ENCODE results near the gene LMNA. TPM values are rescaled to one million over a fixed set of nuclear protein-coding genes. Genes with fewer than 3 reads are reported as not detected.

The LMNA gene
- polyA plus RNA-seq, 1 experiment: 840 TPM

DNA sequence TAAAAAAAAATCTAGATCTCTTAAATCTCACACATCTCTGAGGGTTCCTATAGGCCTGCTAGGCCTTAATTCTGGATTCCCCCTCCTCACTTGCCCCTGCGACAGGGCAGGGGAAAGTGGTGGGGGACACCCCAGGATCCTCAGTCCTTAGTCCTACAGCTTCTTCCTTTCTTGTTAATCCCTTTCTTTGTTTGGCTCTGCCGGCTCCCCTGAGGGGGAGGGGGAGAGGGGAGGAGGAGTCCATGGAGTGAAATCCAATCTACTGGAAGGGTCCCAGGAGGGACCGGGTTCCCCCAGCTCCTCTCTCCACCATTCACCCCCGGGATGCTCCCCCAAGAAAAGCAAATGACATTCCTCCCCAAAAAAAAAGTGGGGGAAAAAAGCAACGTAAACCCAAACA is 40.8 kb upstream of the LMNA start:
- ChIA-PET POLR2A (no interaction called here), CTCF (interaction anchor here (0.8 to 4.3 kb wide), 2 partner anchors 8 to 56 kb away, joined by 3 to 20 read pairs; no protein-coding TSS in a partner anchor)
- Histone ChIP-seq H3K27me3 (ENCODE audit: control insufficient read depth, insufficient read depth, low read length) (no peaks in the 10 kb centered on the region), H3K36me3 (ENCODE audit: control insufficient read depth, insufficient read depth, low read length) (0 out of 2 replicates have a peak, but pooled peaks cover 1% of the 10 kb centered on the region), H3K4me3 (ENCODE audit: low read depth, low read length) (no peak overlapping the region)
- DNase-seq (ENCODE audit: low read depth): no peak
- TF ChIP-seq, protein P1, sequence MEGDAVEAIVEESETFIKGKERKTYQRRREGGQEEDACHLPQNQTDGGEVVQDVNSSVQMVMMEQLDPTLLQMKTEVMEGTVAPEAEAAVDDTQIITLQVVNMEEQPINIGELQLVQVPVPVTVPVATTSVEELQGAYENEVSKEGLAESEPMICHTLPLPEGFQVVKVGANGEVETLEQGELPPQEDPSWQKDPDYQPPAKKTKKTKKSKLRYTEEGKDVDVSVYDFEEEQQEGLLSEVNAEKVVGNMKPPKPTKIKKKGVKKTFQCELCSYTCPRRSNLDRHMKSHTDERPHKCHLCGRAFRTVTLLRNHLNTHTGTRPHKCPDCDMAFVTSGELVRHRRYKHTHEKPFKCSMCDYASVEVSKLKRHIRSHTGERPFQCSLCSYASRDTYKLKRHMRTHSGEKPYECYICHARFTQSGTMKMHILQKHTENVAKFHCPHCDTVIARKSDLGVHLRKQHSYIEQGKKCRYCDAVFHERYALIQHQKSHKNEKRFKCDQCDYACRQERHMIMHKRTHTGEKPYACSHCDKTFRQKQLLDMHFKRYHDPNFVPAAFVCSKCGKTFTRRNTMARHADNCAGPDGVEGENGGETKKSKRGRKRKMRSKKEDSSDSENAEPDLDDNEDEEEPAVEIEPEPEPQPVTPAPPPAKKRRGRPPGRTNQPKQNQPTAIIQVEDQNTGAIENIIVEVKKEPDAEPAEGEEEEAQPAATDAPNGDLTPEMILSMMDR (IDR thresholded peaks at IDR 0.05; ENCODE audit: insufficient read depth, low read depth, low read length): no peak

- Histone ChIP-seq H3K27me3 (ENCODE audit: control insufficient read depth, insufficient read depth, low read length) (no peaks in the 10 kb centered on the region), H3K4me3 (ENCODE audit: low read depth, low read length) (no peak overlapping the region), H3K36me3 (ENCODE audit: control insufficient read depth, insufficient read depth, low read length) (0 out of 2 replicates have a peak, but pooled peaks cover 1% of the 10 kb centered on the region)
- TF ChIP-seq, protein P1 (IDR thresholded peaks at IDR 0.05; ENCODE audit: insufficient read depth, low read depth, low read length): no peak
- DNase-seq (ENCODE audit: low read depth): no peak
- ChIA-PET POLR2A (no interaction called here), CTCF (interaction anchor here (0.6 to 4.3 kb wide), 5 partner anchors 9 to 137 kb away, joined by 3 to 20 read pairs (median 3); partner anchors contain the start of gene RAB25)
Observed at GRCh38 chr1:156074661-156075060, 39.9 kb upstream of the LMNA start.

- 0 out of 2 replicates have a peak, but pooled peaks cover 1% of the 10 kb centered on the region for H3K36me3 ChIP-seq (ENCODE audit: control insufficient read depth, insufficient read depth, low read length)
- POLR2A ChIA-PET: no interaction called here
- CTCF ChIA-PET: interaction anchor here (0.6 to 4.3 kb wide), 7 partner anchors 9 to 137 kb away, joined by 3 to 20 read pairs (median 3); partner anchors contain the start of gene RAB25
- no peak for DNase-seq (ENCODE audit: low read depth)
- no peaks in the 10 kb centered on the region for H3K27me3 ChIP-seq (ENCODE audit: control insufficient read depth, insufficient read depth, low read length)
- TF ChIP-seq, protein P1 (IDR thresholded peaks at IDR 0.05; ENCODE audit: insufficient read depth, low read depth, low read length): no peak
- no peak overlapping the region for H3K4me3 ChIP-seq (ENCODE audit: low read depth, low read length)
Observed at GRCh38 chr1:156075162-156075561, 39.3 kb upstream of the LMNA start.

DNA sequence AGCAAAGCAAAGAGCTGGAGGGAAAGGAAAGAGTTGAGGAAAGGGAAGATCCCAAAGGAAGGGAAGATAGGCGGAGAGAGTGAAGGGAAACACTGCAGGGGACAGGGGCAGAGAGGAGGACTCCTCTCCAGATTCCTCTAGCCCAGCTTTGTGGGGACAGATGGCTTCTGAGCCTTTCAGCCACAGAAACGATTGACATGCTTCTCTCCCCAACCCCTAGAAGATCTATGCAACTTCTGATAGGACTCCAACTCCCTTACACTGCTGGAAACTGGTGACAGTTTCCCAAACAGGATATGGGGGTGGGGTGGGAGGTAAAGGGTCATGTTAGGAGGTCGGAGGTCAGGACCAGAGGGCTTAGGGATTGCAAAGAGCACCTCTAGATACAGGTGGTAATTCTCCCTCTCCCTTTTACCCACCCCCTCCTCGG is 38.7 kb upstream of the LMNA start:
- H3K36me3 ChIP-seq (ENCODE audit: control insufficient read depth, insufficient read depth, low read length): 0 out of 2 replicates have a peak, but pooled peaks cover 1% of the 10 kb centered on the region
- no peaks in the 10 kb centered on the region for H3K27me3 ChIP-seq (ENCODE audit: control insufficient read depth, insufficient read depth, low read length)
- ChIA-PET POLR2A (no interaction called here), CTCF (interaction anchor here (0.6 to 4.3 kb wide), 6 partner anchors 10 to 54 kb away, joined by 3 to 20 read pairs (median 3); no protein-coding TSS in a partner anchor)
- no peak overlapping the region; the same call in 1 of the 2 replicates for H3K4me3 ChIP-seq (ENCODE audit: low read depth, low read length)
- DNase-seq (ENCODE audit: low read depth): no peak
- TF ChIP-seq, protein P1 (IDR thresholded peaks at IDR 0.05; ENCODE audit: insufficient read depth, low read depth, low read length): no peak

GRCh38 chr1:156076609-156077429 is 37.7 kb upstream of the LMNA start:
- ChIA-PET CTCF (interaction anchor here (0.6 to 4.3 kb wide), 3 partner anchors 11 to 55 kb away, joined by 3 to 20 read pairs (median 3); no protein-coding TSS in a partner anchor), POLR2A (no interaction called here)
- peak overlapping the region; percentile 30 for H3K4me3 ChIP-seq (ENCODE audit: low read depth, low read length)
- no peak for DNase-seq (ENCODE audit: low read depth)
- 0 out of 2 replicates have a peak, but pooled peaks cover 1% of the 10 kb centered on the region for H3K36me3 ChIP-seq (ENCODE audit: control insufficient read depth, insufficient read depth, low read length)
- TF ChIP-seq, protein P1 (IDR thresholded peaks at IDR 0.05; ENCODE audit: insufficient read depth, low read depth, low read length): no peak
- H3K27me3 ChIP-seq (ENCODE audit: control insufficient read depth, insufficient read depth, low read length): no peaks in the 10 kb centered on the region

Measured in BJ (cell line).